ENCODE data around the gene TSPAN1. TPM values are rescaled to one million over a fixed set of nuclear protein-coding genes. Genes with fewer than 3 reads are reported as not detected.

Gene TSPAN1
- polyA plus RNA-seq, 3 donors = 75.4 to 94.9 (median 81.0) TPM

DNA sequence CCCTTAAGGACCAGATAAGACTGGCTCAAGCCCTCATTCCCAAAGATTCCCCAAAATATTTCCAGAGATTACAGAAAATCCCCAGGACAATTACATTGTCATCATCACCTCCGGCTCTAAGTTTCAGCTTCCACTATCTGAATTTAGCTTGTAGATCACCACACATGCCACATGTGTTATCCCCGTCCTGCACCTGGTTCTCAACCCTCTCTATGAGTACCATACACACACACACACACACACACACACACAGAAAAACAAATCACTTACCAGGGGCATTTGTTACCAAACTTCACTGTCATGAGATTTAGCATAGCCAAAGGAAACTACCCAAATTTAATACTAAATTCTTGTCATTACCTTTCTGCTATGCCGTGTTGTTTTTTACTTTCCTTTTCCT is 15.4 kb upstream of the TSPAN1 start:
- DNase-seq (ENCODE audit: low read depth in 3 of 3, low spot score in 2 of 3) = no peak

DNA sequence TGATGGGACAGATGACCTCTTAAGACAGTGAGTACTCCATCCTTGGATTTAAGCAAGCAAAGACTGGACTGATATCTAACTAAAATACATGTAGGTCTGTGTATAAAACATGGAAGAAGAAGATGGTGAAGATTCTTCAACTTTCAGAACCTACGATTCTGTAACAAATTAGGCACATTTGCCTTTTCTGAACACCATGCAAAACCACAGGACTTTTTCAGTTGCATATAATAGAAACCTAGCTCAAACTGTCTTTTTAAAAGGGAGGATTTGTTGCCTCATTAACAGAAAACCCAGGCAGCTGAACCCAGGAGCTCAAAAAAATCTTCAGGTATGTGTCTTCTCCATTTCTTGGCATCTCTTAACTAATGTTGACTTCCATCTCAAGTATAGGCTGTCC is 14.7 kb upstream of the TSPAN1 start:
- no peak for DNase-seq (ENCODE audit: low read depth in 3 of 3, low spot score in 2 of 3)

DNA sequence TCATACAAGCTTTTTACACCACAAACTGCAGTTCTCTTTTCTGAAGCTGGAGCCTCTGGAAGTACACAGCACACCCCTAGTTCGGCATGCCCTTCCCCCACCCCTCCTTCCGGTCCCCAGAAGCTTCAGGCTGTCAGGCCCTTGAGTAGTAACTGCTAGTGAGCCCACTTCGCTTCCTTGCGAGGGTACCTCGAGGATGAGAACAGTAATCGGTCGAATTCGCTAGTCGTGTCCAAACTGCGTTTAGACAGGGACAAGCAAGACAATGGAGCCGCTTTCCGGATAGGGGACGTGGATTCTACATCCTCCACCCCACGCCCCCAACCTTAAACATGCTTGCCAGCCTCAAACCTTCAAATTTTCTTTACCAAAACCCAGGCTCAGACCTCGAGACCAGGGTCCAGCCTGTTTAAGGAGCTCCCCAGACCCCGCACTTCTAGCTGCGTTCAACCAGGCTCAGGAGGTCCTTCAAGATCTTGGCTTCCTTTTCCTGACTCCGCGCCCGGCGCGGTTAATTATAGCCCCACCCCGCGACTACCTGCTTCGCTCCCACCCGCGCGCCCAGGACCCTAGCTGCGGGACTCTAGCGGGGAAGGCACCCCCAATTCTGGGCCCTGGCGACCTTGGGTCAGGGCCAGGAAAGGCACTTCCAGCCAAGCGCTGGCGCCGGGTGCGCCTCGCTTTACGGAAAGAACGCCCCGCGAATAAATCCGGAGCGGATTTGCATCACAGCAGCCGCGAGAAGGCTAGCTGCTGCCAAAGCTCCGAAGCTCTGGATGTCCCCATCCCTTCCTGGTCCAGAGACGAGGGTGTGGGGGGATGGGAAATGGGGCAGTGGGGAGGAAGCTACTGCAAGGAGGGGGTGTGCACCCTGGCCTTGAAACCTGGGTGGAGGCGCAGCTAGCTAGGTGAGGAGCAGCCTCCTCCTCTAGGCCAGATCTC is 8.1 kb upstream of the TSPAN1 start:
- DNase-seq (ENCODE audit: low read depth in 3 of 3, low spot score in 2 of 3) = no peak

DNA sequence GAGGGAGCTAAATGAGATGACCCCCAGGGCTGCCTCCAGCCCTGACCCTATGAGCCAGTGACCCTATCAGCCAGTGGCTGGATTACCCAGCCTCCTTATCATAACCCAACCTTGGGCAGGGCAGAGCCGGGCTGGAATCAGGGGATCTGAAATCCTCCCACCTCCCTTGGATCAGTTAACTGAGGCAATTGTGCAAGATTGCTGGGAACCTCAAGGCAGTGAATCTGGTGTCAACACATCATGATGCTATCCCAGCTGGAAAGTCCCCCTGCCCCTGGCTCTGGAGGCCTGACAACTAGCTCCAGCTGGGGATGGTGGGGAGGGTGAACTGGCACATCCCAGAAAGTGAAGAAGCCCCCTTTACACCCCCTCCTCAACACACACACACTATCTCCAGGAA is 6.4 kb upstream of the TSPAN1 start:
- DNase-seq (ENCODE audit: low read depth in 3 of 3, low spot score in 2 of 3) = no peak

DNA sequence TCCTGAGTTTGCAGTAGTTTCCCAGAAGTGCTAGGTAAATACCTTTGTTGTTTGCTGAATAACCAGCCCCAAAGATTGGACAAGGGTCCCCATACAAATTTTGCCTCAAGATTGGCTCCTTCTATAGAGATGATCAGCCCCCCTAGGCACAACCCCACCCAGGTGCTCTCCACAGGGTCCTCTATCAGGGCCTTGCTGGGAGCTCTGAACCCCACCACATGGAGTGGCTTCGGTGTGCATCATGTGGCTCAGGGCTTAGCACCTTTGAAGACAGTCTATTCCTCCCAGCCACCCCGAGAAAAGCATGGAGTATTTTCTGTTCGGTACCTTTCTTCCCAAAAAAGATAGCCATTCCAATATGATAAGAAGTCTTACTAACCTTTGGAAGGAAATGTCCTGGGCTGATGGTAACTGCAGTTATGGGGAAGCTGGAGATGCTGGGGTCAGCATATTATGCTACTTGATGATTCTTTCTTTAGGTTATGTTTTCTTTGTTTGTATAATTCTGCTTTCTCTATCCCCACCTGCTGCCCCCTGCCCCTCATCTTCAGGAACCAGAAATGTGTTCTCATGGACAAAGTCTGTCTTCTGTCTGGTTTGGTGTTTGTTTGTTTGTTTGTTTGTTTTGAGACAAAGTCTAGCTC is 5.0 kb upstream of the TSPAN1 start:
- no peak for DNase-seq (ENCODE audit: low read depth in 3 of 3, low spot score in 2 of 3)

DNA sequence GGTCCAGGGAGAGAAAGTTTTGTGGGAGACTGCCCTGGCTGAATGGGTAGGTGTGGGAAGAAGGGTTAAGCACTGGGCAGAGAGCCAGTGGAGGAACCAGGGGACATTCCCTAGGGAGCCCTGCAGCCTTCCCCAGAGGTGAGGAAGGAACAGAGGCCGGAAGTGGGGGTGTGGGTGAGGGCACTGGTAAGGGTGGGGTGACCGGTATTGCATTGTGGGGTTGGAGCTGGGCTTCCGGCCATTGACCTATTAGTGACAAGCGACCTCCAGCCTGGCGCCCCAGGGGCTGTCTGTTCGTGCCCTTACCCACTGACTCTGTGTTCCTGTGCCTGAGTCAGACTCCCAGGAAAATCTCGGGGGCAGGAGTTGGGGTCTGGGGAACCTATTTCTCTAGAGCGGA is 3.5 kb upstream of the TSPAN1 start:
- no peak for DNase-seq (ENCODE audit: low read depth in 3 of 3, low spot score in 2 of 3)

DNA sequence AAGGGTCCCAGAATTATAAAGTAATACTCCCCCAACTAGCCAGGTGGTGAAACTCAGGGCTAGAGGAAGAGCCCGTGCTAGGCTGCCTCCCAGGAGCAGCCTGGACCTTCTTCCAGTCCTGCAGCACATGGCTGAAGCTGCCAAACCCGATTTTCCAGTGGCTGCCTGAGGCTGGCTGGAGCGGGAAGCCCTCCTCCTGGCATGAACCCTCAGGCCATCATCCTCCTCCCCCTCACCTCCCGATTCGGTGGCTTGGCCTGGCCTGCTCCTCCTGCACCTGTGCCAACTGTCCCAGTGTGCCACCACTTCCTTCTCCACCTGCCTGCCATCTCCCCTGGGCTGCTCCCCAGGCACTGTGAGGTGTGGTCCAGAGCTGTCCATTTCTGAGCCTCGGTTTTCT is 3.0 kb upstream of the TSPAN1 start:
- no peak for DNase-seq (ENCODE audit: low read depth in 3 of 3, low spot score in 2 of 3)

DNA sequence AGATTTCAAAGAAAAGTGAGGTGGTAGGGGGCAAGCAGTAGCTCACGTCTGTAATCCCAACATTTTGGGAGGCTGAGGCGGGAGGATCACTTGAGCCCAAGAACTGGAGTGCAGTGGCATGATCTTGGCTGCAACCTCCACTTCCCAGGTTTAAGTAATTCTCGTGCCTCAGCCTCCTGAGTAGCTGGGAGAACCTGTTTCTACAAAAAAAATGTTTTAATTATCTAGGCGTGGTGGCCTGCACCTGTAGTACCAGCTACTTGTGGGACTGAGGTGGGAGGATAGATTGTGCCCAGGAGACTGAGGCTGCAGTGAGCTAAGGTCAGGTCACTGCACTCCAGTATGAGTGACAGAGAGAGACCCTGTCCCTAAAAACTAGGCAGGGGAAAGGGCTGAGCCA is 2.6 kb upstream of the TSPAN1 start:
- no peak for DNase-seq (ENCODE audit: low read depth in 3 of 3, low spot score in 2 of 3)

DNA sequence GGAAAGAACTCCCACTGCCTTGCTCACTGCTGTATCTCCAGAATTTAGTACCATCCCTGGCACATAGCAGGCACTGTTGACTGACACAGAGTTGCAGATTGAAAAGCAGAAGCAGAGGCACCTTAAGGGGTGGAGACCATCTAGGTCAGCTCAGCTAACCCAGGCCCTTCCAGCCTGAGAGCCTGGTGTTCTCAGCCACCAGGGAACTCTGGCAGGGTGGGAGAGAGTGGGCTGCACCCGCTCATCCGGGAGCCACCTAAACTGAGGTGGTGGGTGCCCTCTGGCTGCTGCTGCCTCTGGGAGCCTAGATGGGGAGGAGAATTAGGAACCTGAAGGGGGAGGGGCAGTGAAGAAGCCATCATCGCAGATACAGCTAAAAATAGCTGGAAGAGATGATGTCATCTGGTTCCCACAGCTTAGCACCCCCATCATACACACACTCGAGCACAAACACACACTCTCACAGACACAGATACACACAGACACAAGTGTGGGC is 1.5 kb upstream of the TSPAN1 start:
- DNase-seq (ENCODE audit: low read depth in 3 of 3, low spot score in 2 of 3) = no peak

DNA sequence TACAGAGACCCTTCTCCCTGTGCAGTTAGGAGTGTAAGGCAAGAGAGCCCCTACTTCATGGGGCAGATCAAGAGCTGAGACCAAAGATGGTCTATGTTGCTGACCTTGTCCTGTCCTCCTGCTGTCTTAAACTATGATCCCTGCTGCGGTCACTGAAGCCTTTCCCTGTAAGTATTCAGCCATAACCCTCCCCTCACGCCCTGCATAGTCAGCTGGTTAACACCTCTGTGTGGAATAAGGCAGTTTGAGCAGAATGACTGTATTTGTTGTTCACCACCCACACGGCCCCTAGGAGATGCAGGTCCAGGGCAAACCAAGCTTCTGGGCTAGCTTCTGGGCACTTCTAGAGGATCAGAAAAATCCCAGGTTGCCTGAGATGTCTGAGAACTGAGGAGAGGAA is 356 bp downstream of the TSPAN1 start:
- DNase-seq (ENCODE audit: low read depth in 3 of 3, low spot score in 2 of 3) = no peak

DNA sequence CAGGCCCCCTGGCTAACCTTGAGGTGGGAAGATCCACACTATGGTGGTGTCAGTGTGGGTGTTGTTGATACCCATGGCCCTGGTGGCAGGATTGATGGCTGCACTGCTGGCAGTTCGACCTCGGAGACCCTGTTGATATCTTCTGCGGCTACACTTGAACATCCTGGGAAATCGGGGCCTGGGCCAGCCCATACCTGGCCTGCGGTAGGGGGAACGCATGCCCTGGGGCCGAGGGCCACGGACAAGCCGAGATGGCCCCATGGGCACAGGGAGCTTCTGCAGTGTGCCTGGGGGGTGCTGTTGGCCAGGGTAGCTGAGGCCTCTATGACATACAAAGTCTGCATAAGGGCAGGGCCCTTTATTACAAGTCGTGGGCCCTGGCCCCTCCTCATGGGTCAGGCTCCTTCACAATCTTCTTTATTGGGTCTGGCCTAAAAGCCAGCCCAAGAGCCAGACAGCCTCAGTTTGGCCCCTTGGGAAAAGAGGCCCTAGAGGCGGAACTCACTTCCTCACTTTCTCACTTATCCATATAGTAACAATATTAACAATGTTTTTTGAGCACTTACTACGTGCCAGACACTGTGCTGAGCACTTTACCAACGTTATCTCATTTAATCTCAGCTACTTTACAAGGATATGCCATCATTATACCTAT is 1.5 kb downstream of the TSPAN1 start, which contains the start of gene P3R3URF:
Gene P3R3URF, minus strand, starts transcription at position 278 of the 655 bp plus-strand sequence. Its CDS starts 17 bp downstream, at position 261.
- no peak for DNase-seq (ENCODE audit: low read depth in 3 of 3, low spot score in 2 of 3)

DNA sequence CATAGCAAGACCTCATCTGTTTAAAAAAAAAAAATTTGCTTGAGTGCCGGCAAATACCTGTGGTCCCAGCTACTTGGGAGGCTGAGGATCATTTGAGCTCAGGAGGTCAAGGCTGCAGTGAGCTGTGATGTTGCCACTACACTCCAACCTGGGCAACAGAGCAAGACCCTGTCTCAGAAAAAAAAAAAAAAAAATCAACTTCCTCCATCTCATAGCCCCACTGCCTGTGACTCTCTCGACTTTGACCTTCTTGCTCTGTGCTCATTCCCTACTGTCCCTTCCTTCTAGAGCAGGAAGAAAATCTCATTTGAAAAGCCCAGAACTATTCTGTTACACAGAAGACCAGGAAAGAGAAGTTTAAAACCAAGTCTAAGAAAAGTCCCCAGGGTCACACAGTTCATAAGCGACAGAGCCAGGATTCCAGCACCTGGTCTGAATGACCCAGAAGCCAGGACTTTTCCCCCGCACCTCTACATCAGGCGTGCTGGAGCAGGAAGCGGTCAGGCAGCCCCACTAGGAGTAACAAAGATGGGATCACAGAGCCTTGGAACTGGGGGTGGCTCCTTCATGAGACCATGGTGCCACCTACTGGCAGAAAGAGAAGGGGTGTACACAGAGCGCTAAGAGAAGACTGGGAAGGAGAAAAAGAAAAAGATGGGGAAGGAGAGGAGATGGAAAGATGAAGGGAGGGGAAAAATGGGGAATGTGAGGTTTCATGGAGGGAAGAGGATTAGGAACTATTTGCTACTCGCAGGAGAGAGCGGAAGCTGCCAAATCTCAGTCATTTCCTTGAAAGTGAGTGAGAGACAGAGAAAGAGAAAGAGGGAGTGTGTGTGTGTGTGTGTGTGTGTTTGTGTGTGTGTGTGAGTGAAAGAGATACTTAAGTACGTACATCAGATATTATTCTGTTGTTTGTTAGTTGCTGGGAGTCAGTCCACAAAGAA is 4.5 kb downstream of the TSPAN1 start:
- DNase-seq (ENCODE audit: low read depth in 3 of 3, low spot score in 2 of 3) = peak in 2 of 3 donors; percentile 81 to 87

DNA sequence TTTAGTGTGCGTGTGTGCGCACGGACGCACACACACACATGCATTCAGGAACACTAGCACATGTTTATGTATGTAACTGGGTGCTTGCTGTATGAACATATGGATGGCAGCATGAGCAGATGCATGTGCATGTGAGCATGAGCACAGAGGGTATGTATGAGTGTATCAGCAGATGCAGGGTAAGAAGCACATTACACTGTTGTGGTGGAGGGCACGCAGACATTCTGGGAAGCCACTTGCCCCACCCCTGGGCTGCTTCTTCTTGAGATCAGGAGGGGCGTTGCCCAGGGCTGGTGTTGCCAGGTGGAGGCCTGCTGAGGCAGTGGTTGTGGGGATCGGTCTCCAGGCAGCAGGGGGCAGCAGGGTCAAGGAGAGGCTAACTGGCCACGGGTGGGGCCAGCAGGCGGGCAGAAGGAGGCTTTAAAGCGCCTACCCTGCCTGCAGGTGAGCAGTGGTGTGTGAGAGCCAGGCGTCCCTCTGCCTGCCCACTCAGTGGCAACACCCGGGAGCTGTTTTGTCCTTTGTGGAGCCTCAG is 5.3 kb downstream of the TSPAN1 start:
- DNase-seq (ENCODE audit: low read depth in 3 of 3, low spot score in 2 of 3) = no peak

DNA sequence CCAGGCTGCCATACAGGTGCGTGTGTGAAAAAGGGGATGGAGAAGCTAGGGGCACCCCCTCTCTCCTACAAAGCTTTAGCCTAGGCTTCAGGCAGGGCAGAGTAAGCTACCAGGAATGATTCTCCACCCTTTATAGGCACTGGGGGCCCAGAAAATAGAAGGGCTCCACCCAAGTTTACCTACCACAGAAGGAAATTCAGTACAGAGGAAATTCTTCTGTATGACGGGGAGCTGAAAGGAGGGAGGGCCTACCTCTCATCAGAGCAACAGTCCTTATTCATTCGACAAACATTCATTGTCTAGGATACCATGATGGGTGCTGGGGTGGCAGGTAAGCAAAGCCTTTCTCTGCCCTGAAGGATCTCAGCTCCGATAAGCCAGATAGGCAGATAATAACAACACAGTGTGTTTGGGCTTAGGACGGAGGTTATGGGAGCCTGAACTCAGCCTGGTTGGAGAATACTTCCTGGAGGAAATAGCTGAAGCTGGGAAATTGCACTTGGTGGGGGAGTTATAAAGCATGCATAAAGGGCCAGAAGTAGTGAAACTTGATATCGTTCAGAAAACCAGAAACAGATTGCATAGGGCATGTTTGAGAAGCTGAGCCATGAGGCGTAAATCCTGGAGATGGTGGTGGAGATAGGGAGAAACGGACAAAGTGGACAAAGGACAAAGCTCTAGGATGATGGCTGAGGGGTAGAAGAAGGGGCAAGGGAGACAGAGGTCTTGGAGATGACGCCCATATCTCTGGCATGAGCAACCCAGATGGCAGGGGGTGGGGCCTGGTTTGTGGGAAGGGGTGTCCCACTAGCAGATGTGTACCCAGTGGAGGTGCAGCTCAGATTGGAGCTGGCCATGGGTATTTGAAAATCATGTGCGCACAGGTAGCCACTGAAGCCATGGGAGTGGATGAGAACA is 6.7 kb downstream of the TSPAN1 start:
- DNase-seq (ENCODE audit: low read depth in 3 of 3, low spot score in 2 of 3) = no peak

DNA sequence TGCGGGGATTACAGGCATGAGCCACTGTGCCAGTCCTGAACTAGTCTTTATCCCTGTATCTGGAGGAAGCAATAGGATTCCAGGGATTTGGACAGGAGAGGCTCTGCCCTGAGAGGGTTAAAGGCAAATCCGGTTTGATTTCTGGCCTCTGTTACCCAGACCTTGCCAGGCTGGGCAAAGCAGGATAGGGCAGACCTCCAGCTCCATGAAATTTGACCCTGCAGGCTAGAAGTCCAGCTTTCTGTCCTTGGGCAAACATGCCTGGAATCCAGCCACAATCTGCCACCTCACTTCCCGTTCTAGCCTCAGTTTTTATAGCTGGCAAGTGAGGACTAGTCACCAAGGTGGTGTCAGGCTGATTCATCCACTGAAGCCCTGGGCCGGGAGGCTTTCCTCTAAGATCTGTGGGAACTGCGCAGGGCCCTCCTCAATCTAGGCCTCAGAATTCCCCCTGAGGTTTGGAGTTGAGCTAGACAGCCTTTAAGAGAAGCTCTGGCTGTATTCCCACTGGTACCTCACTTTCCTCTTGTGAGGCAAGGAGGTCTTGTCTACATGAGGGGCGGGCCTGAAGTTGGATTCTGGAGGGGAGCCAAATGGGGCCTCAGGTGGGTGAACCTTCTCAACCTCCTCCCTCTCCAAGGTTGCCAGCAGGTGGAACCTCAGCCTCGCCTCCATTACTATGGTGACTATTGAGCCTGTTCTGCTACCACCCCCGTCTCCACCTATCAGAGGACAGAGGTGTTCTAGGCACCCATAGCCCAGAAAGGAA is 8.4 kb downstream of the TSPAN1 start:
- DNase-seq (ENCODE audit: low read depth in 3 of 3, low spot score in 2 of 3) = no peak

DNA sequence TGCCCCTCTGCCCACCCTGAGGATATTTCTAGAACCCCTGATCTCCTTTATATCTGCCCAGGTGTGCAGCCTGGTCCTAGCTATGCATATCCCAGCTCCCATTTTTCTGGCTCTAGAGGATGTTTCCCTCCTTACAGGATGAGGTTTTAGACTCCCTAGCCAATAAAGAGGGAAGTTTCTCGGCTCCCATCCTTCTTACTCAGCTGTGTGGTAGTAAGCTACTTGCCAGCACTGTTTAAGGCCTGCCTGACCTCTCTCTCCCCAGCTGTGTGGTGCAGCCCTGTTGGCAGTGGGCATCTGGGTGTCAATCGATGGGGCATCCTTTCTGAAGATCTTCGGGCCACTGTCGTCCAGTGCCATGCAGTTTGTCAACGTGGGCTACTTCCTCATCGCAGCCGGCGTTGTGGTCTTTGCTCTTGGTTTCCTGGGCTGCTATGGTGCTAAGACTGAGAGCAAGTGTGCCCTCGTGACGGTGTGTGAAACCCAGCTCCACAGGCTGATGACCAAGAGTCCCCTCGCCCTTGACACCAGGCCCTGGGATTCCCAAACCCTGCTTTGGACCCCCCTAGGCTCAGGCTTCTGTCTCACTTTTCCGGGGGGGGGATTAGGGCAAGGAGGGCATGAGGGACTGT is 9.2 kb downstream of the TSPAN1 start:
- DNase-seq (ENCODE audit: low read depth in 3 of 3, low spot score in 2 of 3) = no peak

DNA sequence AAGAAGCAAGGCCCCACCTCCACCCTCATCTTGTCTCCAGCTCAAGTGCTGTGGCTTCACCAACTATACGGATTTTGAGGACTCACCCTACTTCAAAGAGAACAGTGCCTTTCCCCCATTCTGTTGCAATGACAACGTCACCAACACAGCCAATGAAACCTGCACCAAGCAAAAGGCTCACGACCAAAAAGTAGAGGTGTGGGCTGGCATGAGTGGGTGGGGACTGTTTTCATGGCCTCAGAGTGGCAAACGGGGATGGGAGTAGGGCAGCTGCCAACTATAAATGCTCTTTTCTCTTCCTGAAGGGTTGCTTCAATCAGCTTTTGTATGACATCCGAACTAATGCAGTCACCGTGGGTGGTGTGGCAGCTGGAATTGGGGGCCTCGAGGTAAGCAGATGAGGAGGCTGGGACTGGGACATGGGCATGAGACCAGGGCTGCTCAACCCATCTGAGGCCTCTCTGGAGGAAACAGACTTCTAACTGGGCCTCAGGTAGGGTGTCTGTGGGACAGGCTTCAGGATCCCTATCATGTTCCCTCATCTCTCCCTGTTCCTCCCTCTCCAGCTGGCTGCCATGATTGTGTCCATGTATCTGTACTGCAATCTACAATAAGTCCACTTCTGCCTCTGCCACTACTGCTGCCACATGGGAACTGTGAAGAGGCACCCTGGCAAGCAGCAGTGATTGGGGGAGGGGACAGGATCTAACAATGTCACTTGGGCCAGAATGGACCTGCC is 10.2 kb downstream of the TSPAN1 start:
- no peak for DNase-seq (ENCODE audit: low read depth in 3 of 3, low spot score in 2 of 3)
